CD1c-positive myeloid dendritic cell (primary cell): ENCODE results near the gene MARCHF4.
"Not testable (repeated sequence)": the region's sequence is repeated elsewhere in the genome, so short reads cannot be mapped to it uniquely, and the experiment has no call there.

Source experiments
- DNase-seq: peaks from one replicate; pipeline ENCODE4 v3.0.0-alpha.2; 2016; ENCODE audit errors: extremely low spot score

Gene MARCHF4

GRCh38 chr2:216392018-216392562 lies 19.8 kb upstream of the MARCHF4 start:
- no peak for DNase-seq

- no peak for DNase-seq
These were observed 19.1 kb upstream of the MARCHF4 start for GRCh38 chr2:216391401-216391800.

- peak; percentile 77 for DNase-seq
These were observed 17.3 kb upstream of the MARCHF4 start for GRCh38 chr2:216389570-216389969.

GRCh38 chr2:216388046-216388884 lies 16.0 kb upstream of the MARCHF4 start:
- DNase-seq, result no peak

GRCh38 chr2:216387262-216387661 lies 15.0 kb upstream of the MARCHF4 start:
- DNase-seq, result no peak

GRCh38 chr2:216385478-216385877 lies 13.2 kb upstream of the MARCHF4 start:
- DNase-seq, result no peak

GRCh38 chr2:216384409-216384808 lies 12.1 kb upstream of the MARCHF4 start:
- DNase-seq, result not testable (repeated sequence)

- no peak for DNase-seq
These were observed 7.7 kb upstream of the MARCHF4 start for GRCh38 chr2:216379977-216380376.

GRCh38 chr2:216375286-216375685 lies 3.0 kb upstream of the MARCHF4 start:
- no peak for DNase-seq

GRCh38 chr2:216373896-216374295 lies 1.6 kb upstream of the MARCHF4 start:
- no peak for DNase-seq

- DNase-seq, result no peak
These were observed 543 bp upstream of the MARCHF4 start for GRCh38 chr2:216372761-216373291.

- DNase-seq, result no peak
These were observed 1.1 kb downstream of the MARCHF4 start for GRCh38 chr2:216370961-216371712.

- DNase-seq, result no peak
These were observed 2.5 kb downstream of the MARCHF4 start for GRCh38 chr2:216369821-216370220.

GRCh38 chr2:216366777-216367471 lies 5.4 kb downstream of the MARCHF4 start:
- DNase-seq, result no peak

- DNase-seq, result no peak
These were observed 6.8 kb downstream of the MARCHF4 start for GRCh38 chr2:216365518-216365917.

- DNase-seq, result no peak
These were observed 9.1 kb downstream of the MARCHF4 start for GRCh38 chr2:216363221-216363620.

- no peak for DNase-seq
These were observed 9.6 kb downstream of the MARCHF4 start for GRCh38 chr2:216362730-216363129.

- no peak for DNase-seq
These were observed 16.6 kb downstream of the MARCHF4 start for GRCh38 chr2:216355711-216356110.

- DNase-seq, result no peak
These were observed 18.0 kb downstream of the MARCHF4 start for GRCh38 chr2:216354306-216354705.

- DNase-seq, result peak; percentile 37
These were observed 19.5 kb downstream of the MARCHF4 start for GRCh38 chr2:216352653-216353270.

- DNase-seq, result no peak
These were observed 20.9 kb downstream of the MARCHF4 start for GRCh38 chr2:216351172-216351925.
